GM23338 (cell line): Measurements from ENCODE around the gene TMEM88. TPM values are rescaled to one million over a fixed set of nuclear protein-coding genes. Genes with fewer than 3 reads are reported as not detected.

ENCODE experiments used
- ATAC-seq: fragments of 200-7000 bp; cut with Tn5 transposase; 3 replicates; pipeline ENCODE4 v1.9.1; 2020
- DNase-seq: peaks from one replicate; pipeline ENCODE4 v3.0.0-alpha.2; 2015; ENCODE audit warnings: low spot score
- H2AFZ ChIP-seq: fragments of 200-600 bp; sonication (generic); 2 replicates; pipeline ENCODE4 v1.8.0; 2016; ENCODE audit warnings: antibody characterized with exemption, mild to moderate bottlenecking, moderate library complexity
- H3F3A ChIP-seq: fragments of 200-600 bp; sonication (generic); replicated peaks from 2 replicates; pipeline ENCODE4 v1.8.0; 2017; ENCODE audit warnings: antibody characterized with exemption, mixed run types, low read depth
- H3K27ac ChIP-seq: fragments of 200-600 bp; sonication (generic); 2 replicates; pipeline ENCODE4 v1.6.1; 2016; ENCODE audit warnings: low read depth
- H3K27me3 ChIP-seq: fragments of 200-600 bp; sonication (generic); 2 replicates; pipeline ENCODE4 v1.8.0; 2016; ENCODE audit warnings: mild to moderate bottlenecking, mixed run types, moderate library complexity; ENCODE audit not compliant: insufficient read depth
- H3K36me3 ChIP-seq: fragments of 200-600 bp; sonication (generic); 2 replicates; pipeline ENCODE4 v1.8.0; 2016; ENCODE audit warnings: mild to moderate bottlenecking; ENCODE audit not compliant: insufficient read depth
- H3K4me1 ChIP-seq: fragments of 200-600 bp; sonication (generic); 2 replicates; pipeline ENCODE4 v1.8.0; 2016; ENCODE audit warnings: mild to moderate bottlenecking, moderate library complexity; ENCODE audit not compliant: insufficient read depth
- H3K4me2 ChIP-seq: fragments of 200-600 bp; sonication (generic); 2 replicates; pipeline ENCODE4 v1.7.1; 2017; ENCODE audit warnings: mixed run types
- H3K4me3 ChIP-seq: fragments of 200-600 bp; sonication (generic); 2 replicates; pipeline ENCODE4 v1.6.1; 2016; ENCODE audit warnings: mixed run types
- H3K79me2 ChIP-seq: fragments of 200-600 bp; sonication (generic); replicated peaks from 2 replicates; pipeline ENCODE4 v1.8.0; 2017; ENCODE audit warnings: mild to moderate bottlenecking; ENCODE audit not compliant: insufficient read depth
- H3K9me2 ChIP-seq: fragments of 200-600 bp; sonication (generic); 2 replicates; pipeline ENCODE4 v1.8.0; 2017; ENCODE audit not compliant: insufficient read depth
- H4K20me1 ChIP-seq: fragments of 200-600 bp; sonication (generic); replicated peaks from 2 replicates; pipeline ENCODE4 v1.8.0; 2017; ENCODE audit warnings: mild to moderate bottlenecking; ENCODE audit not compliant: insufficient read depth
- H3K27ac Mint-ChIP-seq: 2 replicates; pipeline ENCODE4 v1.8.0; 2020; ENCODE audit warnings: inconsistent platforms, mild to moderate bottlenecking, moderate library complexity, mixed read lengths
- H3K27me3 Mint-ChIP-seq: 3 replicates; pipeline ENCODE4 v1.8.0; 2022; ENCODE audit warnings: low read depth, mild to moderate bottlenecking, moderate library complexity, mixed read lengths, inconsistent platforms; ENCODE audit not compliant: insufficient read depth, poor library complexity
- H3K36me3 Mint-ChIP-seq: 3 replicates; pipeline ENCODE4 v1.8.0; 2021; ENCODE audit warnings: low read depth, mild to moderate bottlenecking, inconsistent platforms, moderate library complexity, mixed read lengths
- H3K4me1 Mint-ChIP-seq: 3 replicates; pipeline ENCODE4 v1.8.0; 2020; ENCODE audit warnings: mild to moderate bottlenecking, inconsistent platforms, mixed read lengths
- H3K4me3 Mint-ChIP-seq: 3 replicates; pipeline ENCODE4 v1.8.0; 2021; ENCODE audit warnings: moderate library complexity, mild to moderate bottlenecking, inconsistent platforms, mixed read lengths
- H3K9me3 Mint-ChIP-seq: 3 replicates; pipeline ENCODE4 v1.8.0; 2020; ENCODE audit warnings: moderate library complexity, mild to moderate bottlenecking, inconsistent platforms, mixed read lengths
- CREB1 ChIP-seq: fragments of 250-450 bp; sonication (Bioruptor Pico); IDR thresholded peaks from 2 replicates; pipeline ENCODE4 v1.5.0; 2020; ENCODE audit warnings: low read depth, mild to moderate bottlenecking, moderate library complexity
- CTCF ChIP-seq, 2 experiments: fragments of 200-600 bp in 1 of 2; sonication (generic) in 1 of 2; conservative IDR thresholded peaks; 2 replicates each; pipeline versions ENCODE4 v1.5.1 to v1.6.1; 2016 to 2017; ENCODE audit warnings: antibody characterized with exemption in 2 of 2, low read depth in 2 of 2, mild to moderate bottlenecking in 2 of 2, moderate library complexity in 1 of 2
- ETS1 ChIP-seq: IDR thresholded peaks from 2 replicates; pipeline ENCODE4 v1.6.1; 2016; ENCODE audit warnings: antibody characterized with exemption
- EZH2 ChIP-seq: fragments of 200-600 bp; sonication (generic); IDR thresholded peaks from one replicate; pipeline ENCODE4 v1.8.0; 2017; ENCODE audit warnings: antibody characterized with exemption, mild to moderate bottlenecking, low read depth; ENCODE audit not compliant: unreplicated experiment
- EZH2phosphoT487 ChIP-seq: fragments of 200-600 bp; sonication (generic); IDR thresholded peaks from one replicate; pipeline ENCODE4 v1.8.1; 2018; ENCODE audit warnings: antibody characterized with exemption; ENCODE audit not compliant: unreplicated experiment
- JUNB ChIP-seq: IDR thresholded peaks from one replicate; pipeline ENCODE4 v1.6.1; 2016; ENCODE audit warnings: antibody characterized with exemption; ENCODE audit not compliant: unreplicated experiment
- NANOG ChIP-seq: IDR thresholded peaks from 2 replicates; pipeline ENCODE4 v1.6.1; 2016; ENCODE audit warnings: antibody characterized with exemption, borderline replicate concordance
- POLR2AphosphoS5 ChIP-seq: IDR thresholded peaks from 2 replicates; pipeline ENCODE4 v1.6.1; 2016; ENCODE audit warnings: antibody characterized with exemption, low read depth
- REST ChIP-seq: IDR thresholded peaks from one replicate; pipeline ENCODE4 v1.6.1; 2018; ENCODE audit warnings: antibody characterized with exemption; ENCODE audit not compliant: unreplicated experiment
- STAT1 ChIP-seq: IDR thresholded peaks from one replicate; pipeline ENCODE4 v1.6.1; 2016; ENCODE audit warnings: antibody characterized with exemption; ENCODE audit not compliant: unreplicated experiment
- ZNF114 ChIP-seq: fragments of 250-450 bp; sonication (Bioruptor Pico); IDR thresholded peaks from 2 replicates; pipeline ENCODE4 v1.5.0; 2020; ENCODE audit warnings: mild to moderate bottlenecking, moderate library complexity
- ZNF331 ChIP-seq: fragments of 250-450 bp; sonication (Bioruptor Pico); IDR thresholded peaks from 2 replicates; pipeline ENCODE4 v1.5.0; 2020; ENCODE audit warnings: low read depth, mild to moderate bottlenecking, moderate library complexity
- ZNF462 ChIP-seq: fragments of 250-450 bp; sonication (Bioruptor Pico); IDR thresholded peaks from 2 replicates; pipeline ENCODE4 v1.5.0; 2020; ENCODE audit warnings: mild to moderate bottlenecking, moderate library complexity
- polyA plus RNA-seq: library from polyadenylated mRNA; unstranded; fragments of >200 nt; fragmentation: Nextera tagmentation; extraction: Ambion mirVana; gene quantifications from 2 replicates; pipeline ENCODE4 v1.2.1, GENCODE V29; 2016
- total RNA-seq: library from RNA; depleted of rRNA; stranded (reverse); fragments of >200 nt; shearing (Covaris generic); gene quantifications from 2 replicates; pipeline ENCODE4 v1.2.3, GENCODE V29; 2014

The TMEM88 gene
- total and polyA plus RNA-seq, 2 experiments from 2014 or later = 0.58 to 0.97 TPM

GRCh38 chr17:7818746-7819645, 35.9 kb upstream of the TMEM88 start:
- H3K27me3 Mint-ChIP-seq = peaks cover 22% of the 10 kb centered on the region
- Histone ChIP-seq H3K4me2 (no peak overlapping the region), H3K4me3 (no peak overlapping the region), H3K9me2 (no peaks in the 10 kb centered on the region), H3K27me3 (peaks cover 9% of the 10 kb centered on the region; the same call in 1 of the 2 replicates), H3F3A (no peaks in the 10 kb centered on the region), H3K27ac (no peak overlapping the region), H2AFZ (no peak overlapping the region), H4K20me1 (no peaks in the 10 kb centered on the region), H3K36me3 (no peaks in the 10 kb centered on the region), H3K79me2 (no peaks in the 10 kb centered on the region), H3K4me1 (no peaks in the 10 kb centered on the region)
- TF ChIP-seq CTCF (conservative IDR thresholded peaks at IDR 0.05; ENCODE audit: low read depth in 2 of 2) = no peak
- no peak for TF ChIP-seq POLR2AphosphoS5
- TF ChIP-seq ZNF462 (CRISPR knock-in tag) = no peak
- TF ChIP-seq REST = no peak
- TF ChIP-seq ZNF331 = no peak
- no peak for TF ChIP-seq EZH2
- no peak for TF ChIP-seq EZH2phosphoT487
- no peak for TF ChIP-seq ETS1
- TF ChIP-seq STAT1 = no peak
- no peak for TF ChIP-seq NANOG
- no peak for TF ChIP-seq ZNF114 (CRISPR knock-in tag)
- no peak for TF ChIP-seq JUNB
- TF ChIP-seq CREB1 (CRISPR knock-in tag) = no peak
- H3K36me3 Mint-ChIP-seq = no peaks in the 10 kb centered on the region; the same call in 2 of the 3 replicates
- H3K27ac Mint-ChIP-seq = no peak overlapping the region
- no peak overlapping the region; the same call in 2 of the 3 replicates for H3K4me3 Mint-ChIP-seq
- peaks cover 8% of the 10 kb centered on the region for H3K4me1 Mint-ChIP-seq
- H3K9me3 Mint-ChIP-seq = no peaks in the 10 kb centered on the region
- ATAC-seq (no peak), DNase-seq (no peak)
